Breast epithelium (tissue), 4 donors: ENCODE data around the gene CORO2B. TPM values are rescaled to one million over a fixed set of nuclear protein-coding genes. Genes with fewer than 3 reads are reported as not detected.
A peak's percentile ranks its signal among the peaks of the same experiment; 100 is the strongest.

Experiments used
- DNase-seq, 2 donors: peaks; one replicate each; pipeline ENCODE4 v3.0.0-alpha.2; 2019; ENCODE audit warnings: low spot score in 2 of 2
- H3K27ac ChIP-seq, 2 donors: fragments of 200-600 bp; sonication (generic) in 1 of 2; one replicate each; pipeline ENCODE4 v1.5.1; 2016 to 2019; ENCODE audit warnings: mild to moderate bottlenecking in 1 of 2
- H3K27me3 ChIP-seq, 2 donors: fragments of 200-600 bp; sonication (generic) in 1 of 2; one replicate each; pipeline versions ENCODE4 v1.5.1 to v1.6.0; 2017 to 2019; ENCODE audit warnings: control low read depth in 1 of 2, mild to moderate bottlenecking in 1 of 2
- H3K36me3 ChIP-seq: fragments of 200-600 bp; one replicate; pipeline ENCODE4 v1.5.1; 2019
- H3K4me1 ChIP-seq, 2 donors: fragments of 200-600 bp; sonication (generic); one replicate each; pipeline ENCODE4 v1.5.1; 2016 to 2019; ENCODE audit warnings: control low read depth in 1 of 2
- H3K4me3 ChIP-seq, 3 donors: fragments of 200-600 bp; sonication (generic); 1 replicate in 2 of 3; 2 replicates in 1 of 3; pipeline ENCODE4 v1.5.1; 2016 to 2019; ENCODE audit warnings: mild to moderate bottlenecking in 3 of 3, moderate library complexity in 2 of 3
- H3K9me3 ChIP-seq, 2 donors: fragments of 200-600 bp; sonication (generic) in 1 of 2; one replicate each; pipeline ENCODE4 v1.5.1; 2016 to 2019; ENCODE audit warnings: control low read depth in 1 of 2
- CTCF ChIP-seq, 3 donors: fragments of 450-650 bp; IDR thresholded peaks; one replicate each; pipeline ENCODE4 v1.5.1; 2016 to 2017; ENCODE audit warnings: antibody characterized with exemption in 3 of 3, mild to moderate bottlenecking in 3 of 3, moderate library complexity in 3 of 3
- POLR2A ChIP-seq: fragments of 450-650 bp; IDR thresholded peaks from one replicate; pipeline ENCODE4 v1.6.1; 2016; ENCODE audit warnings: antibody characterized with exemption, mild to moderate bottlenecking, moderate library complexity
- POLR2AphosphoS5 ChIP-seq, 3 donors: sonication (generic); formaldehyde crosslinking; IDR thresholded peaks; one replicate each; pipeline ENCODE4 v1.6.1; 2017; ENCODE audit warnings: antibody characterized with exemption in 3 of 3
- intact Hi-C: fragments of 100-400 bp; cut with DNase I; formaldehyde crosslinking; loops from one replicate; pipeline ENCODE4 v1.15.1; 2023; ENCODE audit warnings: low total_unique reads
- total RNA-seq, 3 donors: library from RNA; depleted of rRNA; stranded (reverse); fragments of >200 nt; gene quantifications; one replicate each; pipeline ENCODE4 v1.1.0, GENCODE V29; 2016

The CORO2B gene
- total RNA-seq, 3 donors from 2014 or later, result 2.9 to 11.2 (median 3.5) TPM

- DNase-seq, result peak in 1 of 2 donors; percentile 49
- no peak for TF ChIP-seq POLR2AphosphoS5 (IDR thresholded peaks at IDR 0.05)
- no peak for TF ChIP-seq CTCF (IDR thresholded peaks at IDR 0.05)
- TF ChIP-seq POLR2A, result no peak
Measured at GRCh38 chr15:68558318-68559305, 20.2 kb upstream of the CORO2B start.

GRCh38 chr15:68559345-68560310, 19.2 kb upstream of the CORO2B start:
- intact Hi-C loops, result loop anchor here (10.0 kb wide), 2 partner anchors 115 to 725 kb away; no protein-coding TSS in a partner anchor
- no peaks in the 10 kb centered on the region for H3K9me3 ChIP-seq
- H3K36me3 ChIP-seq, result no peaks in the 10 kb centered on the region
- H3K27ac ChIP-seq, result no peak overlapping the region
- peaks cover 0 to 10% of the 10 kb centered on the region in 2 donors for H3K27me3 ChIP-seq
- TF ChIP-seq CTCF (IDR thresholded peaks at IDR 0.05) (peak; percentile 90 to 92 (median 91)), POLR2AphosphoS5 (IDR thresholded peaks at IDR 0.05) (peak in 2 of 3 donors; percentile 24 to 36), POLR2A (no peak)
- H3K4me3 ChIP-seq, result peak overlapping the region; percentile 42 to 64 (median 43)
- no peaks in the 10 kb centered on the region for H3K4me1 ChIP-seq
- DNase-seq, result peak; percentile 65 to 75

More at GRCh38 chr15:68558318-68559305, 20.2 kb upstream of the CORO2B start:
- peak overlapping the region; percentile 42 to 64 (median 43) for H3K4me3 ChIP-seq
- H3K27me3 ChIP-seq, result peaks cover 0 to 10% of the 10 kb centered on the region in 2 donors
- intact Hi-C loops, result loop anchor here (10.0 kb wide), 2 partner anchors 116 to 724 kb away; no protein-coding TSS in a partner anchor
- H3K36me3 ChIP-seq, result no peaks in the 10 kb centered on the region
- no peaks in the 10 kb centered on the region for H3K4me1 ChIP-seq
- H3K9me3 ChIP-seq, result no peaks in the 10 kb centered on the region
- H3K27ac ChIP-seq, result no peak overlapping the region

- no peaks in the 10 kb centered on the region for H3K4me1 ChIP-seq
- DNase-seq, result peak in 1 of 2 donors; percentile 24
- intact Hi-C loops, result no loop called here
- no peak overlapping the region for H3K4me3 ChIP-seq
- H3K27me3 ChIP-seq, result peaks cover 0 to 10% of the 10 kb centered on the region in 2 donors
- H3K36me3 ChIP-seq, result no peaks in the 10 kb centered on the region
- no peak overlapping the region for H3K27ac ChIP-seq
- H3K9me3 ChIP-seq, result no peaks in the 10 kb centered on the region
- TF ChIP-seq POLR2AphosphoS5 (IDR thresholded peaks at IDR 0.05), result no peak
- TF ChIP-seq POLR2A, result no peak
- TF ChIP-seq CTCF (IDR thresholded peaks at IDR 0.05), result no peak
Measured at GRCh38 chr15:68560501-68561113, 18.2 kb upstream of the CORO2B start.

- Histone ChIP-seq H3K9me3 (no peaks in the 10 kb centered on the region), H3K27me3 (peaks cover 0 to 10% of the 10 kb centered on the region in 2 donors), H3K4me3 (no peak overlapping the region), H3K27ac (no peak overlapping the region), H3K36me3 (no peaks in the 10 kb centered on the region), H3K4me1 (no peaks in the 10 kb centered on the region)
- peak in 1 of 2 donors; percentile 24 for DNase-seq
- intact Hi-C loops, result no loop called here
- TF ChIP-seq POLR2AphosphoS5 (IDR thresholded peaks at IDR 0.05) (no peak), CTCF (IDR thresholded peaks at IDR 0.05) (no peak), POLR2A (no peak)
Measured at GRCh38 chr15:68561171-68561900, 17.5 kb upstream of the CORO2B start.
